ENCODE measurements around the gene DHPS.
A peak's percentile ranks its signal among the peaks of the same experiment; 100 is the strongest.
"Not testable (repeated sequence)": the region's sequence is repeated elsewhere in the genome, so short reads cannot be mapped to it uniquely, and the experiment has no call there.

The DHPS gene

DNA sequence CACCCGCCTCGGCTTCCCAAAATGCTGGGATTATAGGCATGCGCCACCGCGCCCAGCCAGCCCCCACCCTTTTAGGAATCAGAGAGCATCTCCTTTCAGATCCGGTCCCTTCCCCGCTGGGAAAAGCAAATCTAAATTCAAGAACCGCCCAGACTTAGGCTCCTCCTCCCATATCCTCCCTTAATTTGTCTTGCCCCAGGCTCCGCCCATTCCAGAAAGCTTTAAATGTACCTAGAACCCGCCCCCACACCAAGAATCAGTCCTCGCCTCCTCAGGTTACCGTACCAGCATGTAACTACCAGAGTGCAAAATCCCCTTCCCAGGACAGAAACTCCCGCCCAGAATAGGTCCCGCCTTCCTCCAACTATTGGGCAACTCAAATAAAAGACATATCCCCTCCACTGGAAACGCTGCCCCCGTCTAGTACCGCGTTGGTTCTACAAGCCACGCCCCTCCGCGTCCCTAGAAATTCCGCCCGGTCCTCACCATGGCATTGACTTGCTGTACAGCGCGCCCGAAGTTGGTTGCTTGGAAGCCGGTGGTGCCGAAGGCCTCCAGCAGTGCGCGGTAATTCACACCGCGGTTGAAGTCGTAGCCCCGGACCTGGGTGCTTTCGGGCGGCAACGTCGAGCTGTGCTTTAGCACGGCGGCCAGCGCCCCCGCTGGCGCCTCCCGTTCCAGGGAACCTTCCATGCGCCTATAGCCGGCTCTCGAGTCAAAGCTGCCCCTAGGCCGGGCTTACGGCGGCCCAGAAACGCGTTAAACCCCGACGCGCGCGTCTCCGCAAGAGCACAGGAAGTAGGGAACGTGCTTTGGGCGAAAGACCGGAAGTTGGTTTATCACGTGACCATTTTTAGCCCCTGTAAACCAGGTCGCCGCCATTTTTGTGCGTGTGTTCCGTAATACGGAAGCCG, at the start of gene DHPS:
TSS of gene DHPS (minus strand) at position 807 of the 914 bp plus-strand sequence. CDS start at position 693, 114 bp downstream.
- Histone ChIP-seq H3K9ac (ENCODE audit: low read length) (peak within 1 kb of the TSS; percentile 92), H3K4me3 (ENCODE audit: low read length) (peak within 1 kb of the TSS; percentile 100), H3K4me1 (ENCODE audit: control insufficient read depth, insufficient read depth, low read length) (no peaks in the 10 kb centered on the region), H3K36me3 (ENCODE audit: control insufficient read depth, insufficient read depth, low read length) (peaks cover 19% of the 10 kb centered on the region), H3K27me3 (ENCODE audit: control insufficient read depth, insufficient read depth, low read length) (no peaks in the 10 kb centered on the region), H3K27ac (ENCODE audit: low read depth, low read length) (peak within 1 kb of the TSS; percentile 98)

DNA sequence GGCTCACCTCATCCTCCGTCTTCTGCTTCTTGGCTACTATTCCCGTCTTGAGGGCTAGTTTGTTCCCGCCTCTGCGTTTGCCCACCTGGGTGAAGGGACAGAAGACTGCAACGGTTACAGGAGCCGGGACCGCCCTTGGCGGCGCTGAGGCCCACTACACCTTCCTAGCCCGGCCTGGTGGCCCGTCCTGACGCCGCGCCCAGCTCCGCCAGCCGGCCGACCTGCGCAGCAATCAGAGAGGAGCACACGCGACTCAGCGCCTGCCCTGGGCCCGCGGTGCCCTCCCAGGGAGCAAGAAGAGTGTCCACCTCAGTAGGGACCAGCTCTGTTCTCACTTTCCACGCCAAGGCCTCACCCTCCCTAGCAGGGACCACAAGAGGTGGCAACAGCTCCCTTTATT, 49.7 kb upstream of the DHPS start:
- Histone ChIP-seq H3K4me1 (ENCODE audit: control insufficient read depth, insufficient read depth, low read length) (peaks cover 13% of the 10 kb centered on the region), H3K36me3 (ENCODE audit: control insufficient read depth, insufficient read depth, low read length) (peaks cover 24% of the 10 kb centered on the region), H3K27ac (ENCODE audit: low read depth, low read length) (no peak overlapping the region), H3K4me3 (ENCODE audit: low read length) (no peak overlapping the region), H3K9ac (ENCODE audit: low read length) (no peak overlapping the region), H3K27me3 (ENCODE audit: control insufficient read depth, insufficient read depth, low read length) (no peaks in the 10 kb centered on the region)

GRCh38 chr19:12730064-12730463, 48.4 kb upstream of the DHPS start:
- Histone ChIP-seq H3K9ac (ENCODE audit: low read length) (no peak overlapping the region), H3K27ac (ENCODE audit: low read depth, low read length) (no peak overlapping the region), H3K27me3 (ENCODE audit: control insufficient read depth, insufficient read depth, low read length) (no peaks in the 10 kb centered on the region), H3K4me1 (ENCODE audit: control insufficient read depth, insufficient read depth, low read length) (peaks cover 12% of the 10 kb centered on the region), H3K4me3 (ENCODE audit: low read length) (no peak overlapping the region), H3K36me3 (ENCODE audit: control insufficient read depth, insufficient read depth, low read length) (peaks cover 24% of the 10 kb centered on the region)

- no peak overlapping the region for H3K4me3 ChIP-seq (ENCODE audit: low read length)
- H3K4me1 ChIP-seq (ENCODE audit: control insufficient read depth, insufficient read depth, low read length): peaks cover 8% of the 10 kb centered on the region
- peaks cover 24% of the 10 kb centered on the region for H3K36me3 ChIP-seq (ENCODE audit: control insufficient read depth, insufficient read depth, low read length)
- H3K9ac ChIP-seq (ENCODE audit: low read length): no peak overlapping the region
- no peak overlapping the region for H3K27ac ChIP-seq (ENCODE audit: low read depth, low read length)
- H3K27me3 ChIP-seq (ENCODE audit: control insufficient read depth, insufficient read depth, low read length): no peaks in the 10 kb centered on the region
Observed at GRCh38 chr19:12727745-12728433, 46.2 kb upstream of the DHPS start.

DNA sequence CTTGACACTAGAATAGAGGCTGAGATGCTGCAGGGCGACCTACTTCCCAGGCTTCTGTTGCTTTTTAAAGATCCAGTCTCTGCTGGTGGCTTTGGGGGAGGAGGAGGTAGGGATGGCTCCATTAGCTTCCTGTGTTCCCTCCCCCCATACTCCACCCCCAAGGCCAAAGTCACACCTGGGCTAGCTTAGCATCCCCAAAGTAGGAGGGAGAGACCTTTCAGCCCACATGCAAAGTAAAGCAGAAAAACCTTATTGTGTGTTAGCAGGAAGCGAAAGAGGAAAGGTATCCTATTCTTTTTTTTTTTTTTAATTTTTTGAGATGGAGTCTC, 45.3 kb upstream of the DHPS start:
- no peak overlapping the region for H3K9ac ChIP-seq (ENCODE audit: low read length)
- no peaks in the 10 kb centered on the region for H3K27me3 ChIP-seq (ENCODE audit: control insufficient read depth, insufficient read depth, low read length)
- no peak overlapping the region for H3K27ac ChIP-seq (ENCODE audit: low read depth, low read length)
- H3K4me1 ChIP-seq (ENCODE audit: control insufficient read depth, insufficient read depth, low read length): peaks cover 7% of the 10 kb centered on the region
- H3K36me3 ChIP-seq (ENCODE audit: control insufficient read depth, insufficient read depth, low read length): peaks cover 24% of the 10 kb centered on the region
- H3K4me3 ChIP-seq (ENCODE audit: low read length): no peak overlapping the region

GRCh38 chr19:12725612-12726011, 43.9 kb upstream of the DHPS start:
- not testable (repeated sequence) for H3K27ac ChIP-seq (ENCODE audit: low read depth, low read length); H3K4me3 ChIP-seq (ENCODE audit: low read length); H3K27me3 ChIP-seq (ENCODE audit: control insufficient read depth, insufficient read depth, low read length); H3K9ac ChIP-seq (ENCODE audit: low read length); H3K4me1 ChIP-seq (ENCODE audit: control insufficient read depth, insufficient read depth, low read length)
- peaks cover 14% of the 10 kb centered on the region for H3K36me3 ChIP-seq (ENCODE audit: control insufficient read depth, insufficient read depth, low read length)

DNA sequence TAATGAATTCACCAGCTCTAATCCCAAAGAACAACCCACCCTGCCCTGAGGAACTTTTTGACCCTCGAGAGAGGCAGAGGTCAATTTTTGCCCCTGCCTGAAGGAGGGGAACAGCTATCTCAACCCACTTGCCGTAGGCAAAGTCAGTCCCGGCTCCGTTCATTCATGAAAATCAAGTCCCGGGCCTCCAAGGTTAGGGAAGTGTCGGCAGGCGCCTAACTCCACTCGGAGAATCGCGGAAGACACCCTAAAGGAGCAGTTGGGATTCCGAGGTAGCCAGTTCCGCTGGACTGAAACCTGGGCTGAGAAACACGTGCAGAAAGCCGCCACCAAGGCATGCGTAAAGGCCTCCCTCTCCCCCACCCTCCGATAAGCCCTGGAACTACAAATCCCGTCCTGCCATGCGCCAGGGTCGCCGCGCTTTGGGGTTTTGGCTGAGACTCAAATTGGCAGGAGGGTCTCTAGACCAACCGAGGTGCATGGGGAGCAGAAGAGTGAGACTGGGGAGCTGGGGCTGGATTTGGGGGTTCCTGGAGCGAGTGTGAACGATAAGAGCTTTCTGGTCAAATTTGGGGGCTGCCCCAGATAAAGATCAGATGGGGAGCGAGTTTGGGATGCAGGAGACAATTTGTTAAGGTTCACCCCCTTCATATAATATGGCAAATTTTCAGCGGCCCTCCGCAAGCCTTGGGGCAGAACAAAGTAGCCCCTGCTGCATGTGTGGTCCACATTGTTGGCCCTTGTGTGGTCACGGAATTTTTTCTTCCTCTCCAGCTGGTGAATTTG, 42.2 kb upstream of the DHPS start, which contains the start of gene TNPO2:
TSS of gene TNPO2 (minus strand) at position 292 of the 786 bp plus-strand sequence. CDS start 2,955 bp downstream, outside the sequence.
- H3K4me1 ChIP-seq (ENCODE audit: control insufficient read depth, insufficient read depth, low read length): peaks cover 11% of the 10 kb centered on the region
- H3K27ac ChIP-seq (ENCODE audit: low read depth, low read length): peak within 1 kb of the TSS; percentile 83
- no peaks in the 10 kb centered on the region for H3K27me3 ChIP-seq (ENCODE audit: control insufficient read depth, insufficient read depth, low read length)
- peaks cover 3% of the 10 kb centered on the region for H3K36me3 ChIP-seq (ENCODE audit: control insufficient read depth, insufficient read depth, low read length)
- H3K4me3 ChIP-seq (ENCODE audit: low read length): peak within 1 kb of the TSS; percentile 91
- H3K9ac ChIP-seq (ENCODE audit: low read length): peak within 1 kb of the TSS; percentile 61

DNA sequence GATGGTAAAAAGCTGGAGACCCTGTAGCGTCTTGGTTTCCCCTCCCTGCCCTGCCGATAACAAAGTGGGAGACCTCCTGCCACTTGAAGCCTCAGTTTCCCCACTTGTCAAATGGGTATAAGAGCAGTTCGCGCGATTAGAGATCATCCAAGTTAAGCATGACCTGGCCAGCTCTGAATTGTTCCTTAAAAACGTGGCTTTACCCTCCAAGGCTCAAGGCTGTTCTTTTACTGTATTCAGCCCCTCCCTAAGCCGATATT, 41.6 kb upstream of the DHPS start:
- Histone ChIP-seq H3K9ac (ENCODE audit: low read length) (peak overlapping the region; percentile 61), H3K4me3 (ENCODE audit: low read length) (peak overlapping the region; percentile 91), H3K4me1 (ENCODE audit: control insufficient read depth, insufficient read depth, low read length) (peaks cover 11% of the 10 kb centered on the region), H3K27ac (ENCODE audit: low read depth, low read length) (peak overlapping the region; percentile 83), H3K27me3 (ENCODE audit: control insufficient read depth, insufficient read depth, low read length) (no peaks in the 10 kb centered on the region), H3K36me3 (ENCODE audit: control insufficient read depth, insufficient read depth, low read length) (peaks cover 6% of the 10 kb centered on the region)

DNA sequence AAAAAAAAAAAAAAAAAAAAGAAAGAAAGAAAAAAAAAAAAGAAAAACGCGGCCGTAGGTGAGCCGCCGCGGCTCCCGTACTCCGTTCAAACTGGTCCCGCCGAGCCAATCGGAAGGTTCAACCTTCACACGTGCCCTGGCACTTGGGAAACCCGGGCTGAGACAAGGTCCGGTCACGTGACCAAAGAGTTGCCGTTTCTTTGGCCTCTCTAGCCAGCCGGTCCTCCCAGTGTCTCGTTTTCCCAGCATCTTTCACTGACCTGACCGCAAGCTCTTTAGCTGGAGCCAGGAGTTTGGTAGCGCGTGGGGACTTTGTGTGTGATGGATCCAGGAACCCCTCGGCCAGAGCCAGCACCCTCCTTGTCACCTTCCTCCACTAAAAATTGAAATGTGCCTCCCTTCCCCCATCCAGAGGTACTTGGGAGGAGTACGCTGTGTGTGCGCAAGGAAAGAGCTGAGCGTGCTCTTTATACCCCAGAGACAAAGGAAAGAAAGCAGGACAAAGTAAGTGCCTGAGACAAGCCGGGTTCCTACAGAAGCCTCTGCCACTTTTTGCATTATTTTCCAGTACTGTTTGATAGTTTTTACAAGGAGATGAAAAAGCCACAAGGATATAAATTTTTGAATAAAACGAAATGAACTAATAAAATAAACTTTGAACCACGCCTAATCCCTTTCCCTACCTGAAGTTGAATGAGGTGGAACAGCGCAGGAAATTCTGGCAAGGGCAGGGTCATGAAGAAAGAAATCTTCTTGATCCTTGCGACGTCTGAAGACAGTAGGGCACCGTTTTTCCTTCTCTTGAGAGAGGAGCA, 41.1 kb upstream of the DHPS start:
- H3K36me3 ChIP-seq (ENCODE audit: control insufficient read depth, insufficient read depth, low read length): peaks cover 8% of the 10 kb centered on the region
- H3K4me1 ChIP-seq (ENCODE audit: control insufficient read depth, insufficient read depth, low read length): peaks cover 11% of the 10 kb centered on the region
- H3K4me3 ChIP-seq (ENCODE audit: low read length): peak overlapping the region; percentile 91
- H3K27me3 ChIP-seq (ENCODE audit: control insufficient read depth, insufficient read depth, low read length): no peaks in the 10 kb centered on the region
- H3K27ac ChIP-seq (ENCODE audit: low read depth, low read length): peak overlapping the region; percentile 94
- peak overlapping the region; percentile 61 for H3K9ac ChIP-seq (ENCODE audit: low read length)

GRCh38 chr19:12721656-12722565, 40.2 kb upstream of the DHPS start:
- H3K27ac ChIP-seq (ENCODE audit: low read depth, low read length): peak overlapping the region; percentile 94
- peak overlapping the region; percentile 68 for H3K4me3 ChIP-seq (ENCODE audit: low read length)
- H3K9ac ChIP-seq (ENCODE audit: low read length): peak overlapping the region; percentile 56
- H3K27me3 ChIP-seq (ENCODE audit: control insufficient read depth, insufficient read depth, low read length): no peaks in the 10 kb centered on the region
- peaks cover 11% of the 10 kb centered on the region for H3K4me1 ChIP-seq (ENCODE audit: control insufficient read depth, insufficient read depth, low read length)
- peaks cover 11% of the 10 kb centered on the region for H3K36me3 ChIP-seq (ENCODE audit: control insufficient read depth, insufficient read depth, low read length)
